Mesenchymal stem cell (in vitro differentiated cells and primary cell): ENCODE measurements around the gene MICAL1.

Experiments
- DNase-seq: peaks from one replicate; pipeline ENCODE4 v3.0.0-alpha.2; 2013
- H2AFZ ChIP-seq: one replicate; pipeline ENCODE4 v1.6.1; 2013; ENCODE audit warnings: low read depth, mild to moderate bottlenecking, control low read depth, inconsistent platforms, low read length, moderate library complexity
- H2AK5ac ChIP-seq: 2 replicates; pipeline ENCODE4 v1.6.1; 2013; ENCODE audit warnings: low read length, moderate library complexity, mild to moderate bottlenecking, inconsistent platforms; ENCODE audit not compliant: severe bottlenecking
- H2BK120ac ChIP-seq: one replicate; pipeline ENCODE4 v1.6.1; 2013; ENCODE audit warnings: low read depth, mild to moderate bottlenecking, inconsistent platforms, low read length, moderate library complexity
- H2BK12ac ChIP-seq, 2 experiments: one replicate each; pipeline ENCODE4 v1.6.1; 2013; ENCODE audit warnings: inconsistent platforms in 2 of 2, low read length in 2 of 2, mild to moderate bottlenecking in 2 of 2, moderate library complexity in 2 of 2, control low read depth in 1 of 2
- H2BK15ac ChIP-seq: one replicate; pipeline ENCODE4 v1.6.1; 2013; ENCODE audit warnings: mild to moderate bottlenecking, low read depth, inconsistent platforms; ENCODE audit not compliant: poor library complexity, severe bottlenecking
- H2BK5ac ChIP-seq: 2 replicates; pipeline ENCODE4 v1.6.1; 2013; ENCODE audit warnings: low read depth, mild to moderate bottlenecking, low read length, control low read depth, inconsistent platforms; ENCODE audit not compliant: poor library complexity, severe bottlenecking
- H3K14ac ChIP-seq, 2 experiments: one replicate each; pipeline ENCODE4 v1.6.1; 2013; ENCODE audit warnings: inconsistent platforms in 2 of 2, low read length in 2 of 2, control low read depth in 1 of 2, mild to moderate bottlenecking in 1 of 2, moderate library complexity in 1 of 2
- H3K18ac ChIP-seq, 2 experiments: one replicate each; pipeline ENCODE4 v1.6.1; 2013; ENCODE audit warnings: inconsistent platforms in 2 of 2, low read length in 2 of 2, control low read depth in 1 of 2, low read depth in 1 of 2, mild to moderate bottlenecking in 1 of 2
- H3K23ac ChIP-seq, 2 experiments: one replicate each; pipeline ENCODE4 v1.6.1; 2013; ENCODE audit warnings: inconsistent platforms in 2 of 2, low read length in 2 of 2, mild to moderate bottlenecking in 2 of 2, moderate library complexity in 2 of 2, control low read depth in 1 of 2
- H3K27ac ChIP-seq: 2 replicates; pipeline ENCODE4 v1.5.1; 2013; ENCODE audit warnings: mild to moderate bottlenecking, moderate library complexity, low read length, control low read depth, inconsistent platforms; ENCODE audit not compliant: poor library complexity, severe bottlenecking
- H3K27me3 ChIP-seq, 2 experiments: 2 replicates each; pipeline versions ENCODE4 v1.6.1 to v1.7.0; 2013; ENCODE audit warnings: low read length in 2 of 2, mild to moderate bottlenecking in 2 of 2, moderate library complexity in 2 of 2, control low read depth in 1 of 2, inconsistent platforms in 1 of 2; ENCODE audit not compliant: control insufficient read depth in 1 of 2, insufficient read depth in 1 of 2
- H3K36me3 ChIP-seq, 2 experiments: 2 replicates each; pipeline versions ENCODE4 v1.6.1 to v1.7.0; 2013; ENCODE audit warnings: low read length in 2 of 2, control low read depth in 1 of 2, inconsistent platforms in 1 of 2, low read depth in 1 of 2, mild to moderate bottlenecking in 1 of 2; ENCODE audit not compliant: insufficient read depth in 2 of 2, control insufficient read depth in 1 of 2
- H3K4ac ChIP-seq, 2 experiments: one replicate each; pipeline ENCODE4 v1.6.1; 2013; ENCODE audit warnings: inconsistent platforms in 2 of 2, low read length in 2 of 2, mild to moderate bottlenecking in 2 of 2, moderate library complexity in 2 of 2, control low read depth in 1 of 2, low read depth in 1 of 2
- H3K4me1 ChIP-seq: 2 replicates; pipeline ENCODE4 v1.6.1; 2013; ENCODE audit warnings: low read depth, low read length, control low read depth; ENCODE audit not compliant: control insufficient read depth, insufficient read depth
- H3K4me2 ChIP-seq: 2 replicates; pipeline ENCODE4 v1.6.1; 2013; ENCODE audit warnings: low read length, mild to moderate bottlenecking, inconsistent platforms; ENCODE audit not compliant: poor library complexity, severe bottlenecking
- H3K4me3 ChIP-seq, 2 experiments: 2 replicates each; pipeline versions ENCODE4 v1.5.1 to v1.7.0; 2013; ENCODE audit warnings: low read length in 2 of 2, mild to moderate bottlenecking in 2 of 2, control low read depth in 1 of 2, low read depth in 1 of 2; ENCODE audit not compliant: insufficient read depth in 1 of 2
- H3K79me1 ChIP-seq: replicated peaks from 2 replicates; pipeline ENCODE4 v1.6.1; 2013; ENCODE audit warnings: mild to moderate bottlenecking, control low read depth, low read length, inconsistent platforms; ENCODE audit not compliant: poor library complexity, severe bottlenecking
- H3K9ac ChIP-seq: 2 replicates; pipeline ENCODE4 v1.7.0; 2013; ENCODE audit warnings: mild to moderate bottlenecking, low read length, moderate library complexity
- H3K9me3 ChIP-seq: 2 replicates; pipeline ENCODE4 v1.7.0; 2013; ENCODE audit warnings: mild to moderate bottlenecking, low read length; ENCODE audit not compliant: control insufficient read depth
- H4K8ac ChIP-seq: one replicate; pipeline ENCODE4 v1.6.1; 2013; ENCODE audit warnings: inconsistent platforms, mild to moderate bottlenecking, low read length, moderate library complexity
- H4K91ac ChIP-seq: one replicate; pipeline ENCODE4 v1.6.1; 2013; ENCODE audit warnings: mild to moderate bottlenecking, low read length, inconsistent platforms
- WGBS: methylation state at CpG from one replicate; pipeline ENCODE4 v1.1.7; 2013; ENCODE audit warnings: mixed read lengths; 5-methylcytosine and 5-hydroxymethylcytosine counted together

Gene MICAL1

DNA sequence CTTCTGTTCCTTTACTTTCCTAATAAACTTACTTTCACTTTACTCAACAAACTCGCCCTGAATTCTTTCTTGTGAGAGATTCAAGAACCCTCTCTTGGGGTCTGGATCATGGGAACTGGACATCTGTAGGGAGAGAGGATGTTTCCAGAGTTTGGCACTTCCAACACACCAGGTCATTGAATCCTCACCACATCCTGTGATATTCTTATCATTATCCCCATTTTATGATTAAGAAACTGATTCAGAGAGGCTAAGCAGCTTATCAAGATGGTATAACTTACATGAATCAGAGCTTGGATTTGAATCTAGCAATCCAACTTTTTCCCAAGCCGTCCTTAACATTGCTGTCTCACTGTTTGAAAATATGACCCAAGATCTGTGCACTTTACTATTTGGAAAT lies 30.6 kb downstream of the MICAL1 start:
- H3K4me3 ChIP-seq, result peak overlapping the region in 1 of 2 experiments; percentile 38
- H2BK12ac ChIP-seq, result no peak overlapping the region
- H3K36me3 ChIP-seq, result no peaks in the 10 kb centered on the region

DNA sequence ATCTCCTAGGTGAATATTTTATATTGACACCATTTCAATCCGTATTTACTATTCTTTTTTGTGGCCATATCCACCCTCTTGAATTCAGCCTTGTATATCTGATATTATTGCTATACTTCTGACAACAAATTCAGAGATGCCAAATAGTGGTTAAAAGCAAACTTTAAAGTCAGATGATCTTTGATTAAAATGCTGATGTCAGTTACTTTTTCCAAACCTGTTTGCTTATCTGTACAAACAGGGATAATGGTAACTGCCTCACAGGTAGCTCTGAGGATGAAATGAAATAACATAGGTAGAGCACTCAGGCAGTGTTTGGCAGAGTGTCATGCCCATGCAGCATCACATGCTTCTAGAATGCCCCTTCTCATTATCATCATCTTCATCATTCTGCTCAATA lies 34.4 kb downstream of the MICAL1 start:
- H3K23ac ChIP-seq, result no peak overlapping the region
- H3K4me1 ChIP-seq, result peaks cover 6% of the 10 kb centered on the region
- no peak overlapping the region for H4K8ac ChIP-seq
- no peak overlapping the region for H3K18ac ChIP-seq
- no peak overlapping the region for H3K9ac ChIP-seq
- H2BK12ac ChIP-seq, result no peak overlapping the region
- H3K27me3 ChIP-seq, result no peaks in the 10 kb centered on the region
- H3K79me1 ChIP-seq, result no peaks in the 10 kb centered on the region
- no peak overlapping the region for H3K4me3 ChIP-seq
- no peak overlapping the region for H3K4ac ChIP-seq
- H4K91ac ChIP-seq, result no peak overlapping the region
- H3K14ac ChIP-seq, result no peak overlapping the region
- no peak overlapping the region for H3K27ac ChIP-seq
- H2BK120ac ChIP-seq, result no peak overlapping the region
- H2BK5ac ChIP-seq, result no peak overlapping the region
- no peaks in the 10 kb centered on the region for H3K36me3 ChIP-seq
- WGBS, result 100% methylated on average over 1 of the region's 1 CpG
- no peak overlapping the region for H2AFZ ChIP-seq
- no peak overlapping the region for H3K4me2 ChIP-seq
- no peak overlapping the region for H2AK5ac ChIP-seq
- no peaks in the 10 kb centered on the region for H3K9me3 ChIP-seq
- DNase-seq, result no peak
- H2BK15ac ChIP-seq, result no peak overlapping the region

More for the DNA sequence above, 30.6 kb downstream of the MICAL1 start:
- Histone ChIP-seq H3K18ac (no peak overlapping the region), H3K27ac (no peak overlapping the region), H3K14ac (no peak overlapping the region), H3K4me2 (no peak overlapping the region), H2BK15ac (no peak overlapping the region), H3K9me3 (no peaks in the 10 kb centered on the region), H3K79me1 (no peaks in the 10 kb centered on the region), H2AFZ (no peak overlapping the region), H2AK5ac (no peak overlapping the region), H2BK120ac (no peak overlapping the region), H2BK5ac (no peak overlapping the region), H3K9ac (peak overlapping the region; percentile 36), H3K4me1 (peaks cover 6% of the 10 kb centered on the region), H4K8ac (no peak overlapping the region), H3K4ac (no peak overlapping the region), H4K91ac (no peak overlapping the region), H3K23ac (no peak overlapping the region), H3K27me3 (no peaks in the 10 kb centered on the region)
- peak; percentile 18 for DNase-seq
- WGBS, result 67% methylated on average over 1 of the region's 2 CpGs

DNA sequence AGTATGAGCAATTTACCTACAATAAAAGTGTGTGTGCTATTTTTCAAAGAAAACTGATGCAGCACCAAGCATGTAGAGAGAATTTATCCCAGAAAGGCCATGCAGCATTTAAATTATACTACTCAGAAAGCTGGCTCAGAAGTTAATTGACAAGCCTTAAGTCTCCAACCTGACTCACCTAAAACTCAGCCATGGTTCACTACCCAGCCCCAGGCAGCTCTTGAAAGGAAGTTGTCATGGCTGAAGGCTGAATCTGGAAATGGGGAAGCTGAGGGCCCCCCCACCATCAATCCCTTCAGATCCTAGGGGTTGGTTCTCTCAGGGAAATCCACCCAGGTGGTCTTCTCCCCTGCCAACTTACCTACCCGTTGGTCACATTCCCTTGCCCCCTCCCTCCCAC lies 34.8 kb downstream of the MICAL1 start:
- H2BK15ac ChIP-seq, result no peak overlapping the region
- no peak overlapping the region for H4K8ac ChIP-seq
- H3K9me3 ChIP-seq, result no peaks in the 10 kb centered on the region
- no peak overlapping the region for H2BK120ac ChIP-seq
- H3K9ac ChIP-seq, result no peak overlapping the region
- no peak overlapping the region for H2AK5ac ChIP-seq
- H3K27me3 ChIP-seq, result no peaks in the 10 kb centered on the region
- H3K14ac ChIP-seq, result no peak overlapping the region
- H3K23ac ChIP-seq, result no peak overlapping the region
- no peak overlapping the region for H2AFZ ChIP-seq
- H3K27ac ChIP-seq, result no peak overlapping the region
- no peak overlapping the region for H3K18ac ChIP-seq
- no peak overlapping the region for H3K4ac ChIP-seq
- no peak overlapping the region for H4K91ac ChIP-seq
- H3K4me3 ChIP-seq, result no peak overlapping the region
- no peak overlapping the region for H2BK12ac ChIP-seq
- 81% methylated on average over 1 of the region's 1 CpG for WGBS
- H3K4me2 ChIP-seq, result peak overlapping the region; percentile 7
- no peak overlapping the region for H2BK5ac ChIP-seq
- DNase-seq, result no peak
- no peaks in the 10 kb centered on the region for H3K36me3 ChIP-seq
- no peaks in the 10 kb centered on the region for H3K79me1 ChIP-seq
- peaks cover 6% of the 10 kb centered on the region for H3K4me1 ChIP-seq

DNA sequence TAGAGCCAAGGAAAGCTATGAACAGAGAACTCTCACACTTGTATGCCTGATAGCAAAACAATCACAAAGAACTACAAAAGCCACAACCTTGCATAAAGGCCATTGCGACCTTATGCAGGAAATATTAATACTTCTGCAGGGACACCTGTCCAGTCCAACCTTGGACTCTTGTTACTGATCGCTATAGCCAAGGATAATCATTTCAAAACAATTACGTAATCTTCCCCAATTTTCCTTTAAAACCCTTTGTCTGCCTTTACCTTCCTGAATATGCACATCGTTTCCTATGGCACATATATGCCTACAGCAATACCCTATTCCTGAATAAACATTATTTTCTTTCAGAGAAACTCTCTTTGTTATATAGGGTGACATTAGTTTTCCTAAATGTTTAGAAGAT lies 37.9 kb downstream of the MICAL1 start:
- H3K79me1 ChIP-seq, result no peaks in the 10 kb centered on the region
- H2BK15ac ChIP-seq, result no peak overlapping the region
- H4K8ac ChIP-seq, result no peak overlapping the region
- H3K18ac ChIP-seq, result no peak overlapping the region
- no peak overlapping the region for H2BK120ac ChIP-seq
- no peak overlapping the region for H3K4me3 ChIP-seq
- H3K9me3 ChIP-seq, result no peaks in the 10 kb centered on the region
- no peak overlapping the region for H3K9ac ChIP-seq
- H3K4me1 ChIP-seq, result peaks cover 1% of the 10 kb centered on the region
- no peak overlapping the region for H3K4ac ChIP-seq
- 94% methylated on average over 3 of the region's 4 CpGs for WGBS
- no peaks in the 10 kb centered on the region for H3K27me3 ChIP-seq
- no peak for DNase-seq
- no peak overlapping the region for H3K4me2 ChIP-seq
- H3K36me3 ChIP-seq, result no peaks in the 10 kb centered on the region
- H4K91ac ChIP-seq, result no peak overlapping the region
- no peak overlapping the region for H3K27ac ChIP-seq
- no peak overlapping the region for H2AFZ ChIP-seq
- no peak overlapping the region for H2AK5ac ChIP-seq
- H3K23ac ChIP-seq, result no peak overlapping the region
- no peak overlapping the region for H2BK12ac ChIP-seq
- no peak overlapping the region for H3K14ac ChIP-seq
- no peak overlapping the region for H2BK5ac ChIP-seq
